ENCODE results near the gene PLA2G4F.

DNA sequence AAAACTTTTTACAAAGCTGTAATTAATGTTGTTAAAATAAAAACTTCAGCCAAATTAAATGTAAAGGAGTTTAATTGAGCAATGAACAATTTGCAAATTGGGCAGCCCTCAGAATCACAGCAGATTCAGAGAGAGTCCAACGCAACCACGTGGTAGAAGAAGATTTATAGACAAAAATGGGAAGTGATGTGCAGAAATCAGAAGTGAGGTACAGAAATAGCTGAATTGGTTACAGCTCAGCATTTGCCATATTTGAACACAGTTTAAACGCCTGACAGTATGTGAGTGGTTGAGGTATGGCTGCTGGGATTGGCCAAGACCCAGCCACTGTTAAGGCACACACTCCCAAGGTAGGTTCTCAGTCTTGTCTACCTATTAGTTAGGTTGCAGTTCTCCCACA, 47.6 kb downstream of the PLA2G4F start:
- TF ChIP-seq POLR2AphosphoS5 (IDR thresholded peaks at IDR 0.05; ENCODE audit: insufficient read depth in 1 of 2, low read depth in 1 of 2) = no peak
- TF ChIP-seq, protein P1, sequence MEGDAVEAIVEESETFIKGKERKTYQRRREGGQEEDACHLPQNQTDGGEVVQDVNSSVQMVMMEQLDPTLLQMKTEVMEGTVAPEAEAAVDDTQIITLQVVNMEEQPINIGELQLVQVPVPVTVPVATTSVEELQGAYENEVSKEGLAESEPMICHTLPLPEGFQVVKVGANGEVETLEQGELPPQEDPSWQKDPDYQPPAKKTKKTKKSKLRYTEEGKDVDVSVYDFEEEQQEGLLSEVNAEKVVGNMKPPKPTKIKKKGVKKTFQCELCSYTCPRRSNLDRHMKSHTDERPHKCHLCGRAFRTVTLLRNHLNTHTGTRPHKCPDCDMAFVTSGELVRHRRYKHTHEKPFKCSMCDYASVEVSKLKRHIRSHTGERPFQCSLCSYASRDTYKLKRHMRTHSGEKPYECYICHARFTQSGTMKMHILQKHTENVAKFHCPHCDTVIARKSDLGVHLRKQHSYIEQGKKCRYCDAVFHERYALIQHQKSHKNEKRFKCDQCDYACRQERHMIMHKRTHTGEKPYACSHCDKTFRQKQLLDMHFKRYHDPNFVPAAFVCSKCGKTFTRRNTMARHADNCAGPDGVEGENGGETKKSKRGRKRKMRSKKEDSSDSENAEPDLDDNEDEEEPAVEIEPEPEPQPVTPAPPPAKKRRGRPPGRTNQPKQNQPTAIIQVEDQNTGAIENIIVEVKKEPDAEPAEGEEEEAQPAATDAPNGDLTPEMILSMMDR (IDR thresholded peaks at IDR 0.05) = no peak
- TF ChIP-seq POLR2A (IDR thresholded peaks at IDR 0.05) = no peak
